IMR-90 (cell line): Measurements from ENCODE around the gene EPC1. TPM values are rescaled to one million over a fixed set of nuclear protein-coding genes. Genes with fewer than 3 reads are reported as not detected.

Source experiments
- ATAC-seq: fragments of 200-7000 bp; cut with Tn5 transposase; 2 replicates; pipeline ENCODE4 v1.9.1; 2020; ENCODE audit warnings: low read depth, mild to moderate bottlenecking, moderate library complexity
- BruUV-seq: library from RNA; stranded (reverse); fragments of 400-500 nt; replicated peaks from 2 replicates; lab custom pipeline; 2021; lab: Mats Ljungman, UMichigan
- CTCF ChIA-PET: fragments of 300-600 bp; formaldehyde crosslinking; extraction: SDS; loops from one replicate; lab custom pipeline; 2021; ENCODE audit warnings: antibody characterized with exemption; lab: Yijun Ruan, JAX
- POLR2A ChIA-PET: fragments of 300-600 bp; sonication (Branson Sonifier 250); formaldehyde crosslinking; loops from one replicate; lab custom pipeline; 2022; ENCODE audit warnings: antibody characterized with exemption; ENCODE audit not compliant: unreplicated experiment; lab: Charles Lee
- DNase-seq: peaks from one replicate; pipeline ENCODE4 v3.0.0; 2013
- H2AFZ ChIP-seq: replicated peaks from 2 replicates; pipeline ENCODE3; 2013; ENCODE audit warnings: low read length, mild to moderate bottlenecking; ENCODE audit not compliant: poor library complexity
- H2AK5ac ChIP-seq: 2 replicates; pipeline ENCODE4 v1.6.1; 2013; ENCODE audit warnings: low read depth, low read length, inconsistent platforms
- H2AK9ac ChIP-seq: replicated peaks from 2 replicates; pipeline ENCODE3; 2013; ENCODE audit warnings: mild to moderate bottlenecking, low read depth, low read length, moderate library complexity; ENCODE audit not compliant: poor library complexity
- H2BK120ac ChIP-seq: 2 replicates; pipeline ENCODE4 v1.6.1; 2013; ENCODE audit warnings: low read depth, low read length, inconsistent platforms
- H2BK15ac ChIP-seq: 3 replicates; pipeline ENCODE4 v1.6.1; 2013; ENCODE audit warnings: low read depth, low read length, inconsistent platforms
- H2BK20ac ChIP-seq: 2 replicates; pipeline ENCODE4 v1.6.1; 2013; ENCODE audit warnings: low read depth, mild to moderate bottlenecking, inconsistent platforms, low read length, moderate library complexity
- H2BK5ac ChIP-seq: 2 replicates; pipeline ENCODE4 v1.6.1; 2013; ENCODE audit warnings: mild to moderate bottlenecking, low read depth, low read length, inconsistent platforms; ENCODE audit not compliant: poor library complexity, severe bottlenecking
- H3K14ac ChIP-seq: replicated peaks from 2 replicates; pipeline ENCODE4 v1.6.1; 2013; ENCODE audit warnings: low read depth, low read length, inconsistent platforms
- H3K18ac ChIP-seq: 2 replicates; pipeline ENCODE4 v1.6.1; 2013; ENCODE audit warnings: low read depth, low read length, control low read depth
- H3K23ac ChIP-seq: 2 replicates; pipeline ENCODE4 v1.6.1; 2013; ENCODE audit warnings: low read depth, low read length, inconsistent platforms
- H3K27ac ChIP-seq: 2 replicates; pipeline ENCODE4 v1.5.1; 2013; ENCODE audit warnings: mild to moderate bottlenecking, control low read depth, low read length; ENCODE audit not compliant: insufficient read depth
- H3K27me3 ChIP-seq: 2 replicates; pipeline ENCODE4 v1.6.1; 2013; ENCODE audit warnings: low read length; ENCODE audit not compliant: control insufficient read depth, insufficient read depth
- H3K36me3 ChIP-seq: 2 replicates; pipeline ENCODE4 v1.6.1; 2013; ENCODE audit warnings: low read length, mixed read lengths; ENCODE audit not compliant: control insufficient read depth, insufficient read depth
- H3K4ac ChIP-seq: 2 replicates; pipeline ENCODE4 v1.6.1; 2013; ENCODE audit warnings: low read depth, low read length, inconsistent platforms
- H3K4me1 ChIP-seq: 2 replicates; pipeline ENCODE4 v1.6.1; 2013; ENCODE audit warnings: low read length, mixed read lengths; ENCODE audit not compliant: control insufficient read depth, insufficient read depth
- H3K4me2 ChIP-seq: 2 replicates; pipeline ENCODE4 v1.6.1; 2013; ENCODE audit warnings: low read depth, mild to moderate bottlenecking, control low read depth, low read length, moderate library complexity
- H3K4me3 ChIP-seq: 2 replicates; pipeline ENCODE4 v1.5.1; 2013; ENCODE audit warnings: low read depth, mild to moderate bottlenecking, control low read depth, low read length, moderate library complexity; ENCODE audit not compliant: insufficient read depth
- H3K56ac ChIP-seq: 2 replicates; pipeline ENCODE4 v1.6.1; 2013; ENCODE audit warnings: low read length, inconsistent platforms; ENCODE audit not compliant: insufficient read depth; ENCODE audit errors: extremely low read depth
- H3K79me1 ChIP-seq, 2 experiments: 2 replicates each; pipeline ENCODE4 v1.6.1; 2013; ENCODE audit warnings: low read length in 2 of 2, inconsistent platforms in 1 of 2, low read depth in 1 of 2
- H3K9ac ChIP-seq: 2 replicates; pipeline ENCODE4 v1.6.1; 2013; ENCODE audit warnings: low read depth, low read length, control low read depth
- H3K9me1 ChIP-seq: 2 replicates; pipeline ENCODE4 v1.6.1; 2013; ENCODE audit warnings: low read length, inconsistent platforms; ENCODE audit not compliant: insufficient read depth
- H3K9me3 ChIP-seq: 2 replicates; pipeline ENCODE4 v1.6.1; 2013; ENCODE audit warnings: low read length; ENCODE audit not compliant: control insufficient read depth, insufficient read depth
- H4K20me1 ChIP-seq: 2 replicates; pipeline ENCODE4 v1.6.1; 2013; ENCODE audit warnings: low read length, inconsistent platforms; ENCODE audit not compliant: insufficient read depth
- H4K5ac ChIP-seq: 2 replicates; pipeline ENCODE4 v1.6.1; 2013; ENCODE audit warnings: mild to moderate bottlenecking, low read depth, low read length, control low read depth
- H4K8ac ChIP-seq, 2 experiments: 2 replicates each; pipeline ENCODE4 v1.6.1; 2013; ENCODE audit warnings: low read depth in 2 of 2, low read length in 2 of 2, control low read depth in 1 of 2, inconsistent platforms in 1 of 2
- H4K91ac ChIP-seq: 2 replicates; pipeline ENCODE4 v1.6.1; 2013; ENCODE audit warnings: low read depth, low read length, inconsistent platforms; ENCODE audit not compliant: insufficient read depth
- BHLHE40 ChIP-seq: fragments of 150-350 bp; IDR thresholded peaks from 2 replicates; pipeline ENCODE4 v1.6.1; 2016; ENCODE audit warnings: mild to moderate bottlenecking, low read depth, low read length
- CEBPB ChIP-seq: IDR thresholded peaks from 2 replicates; pipeline ENCODE4 v1.6.1; 2012; ENCODE audit warnings: low read depth, low read length, improper control_type of control experiment
- CHD1 ChIP-seq: IDR thresholded peaks from 2 replicates; pipeline ENCODE4 v1.6.1; 2012; ENCODE audit warnings: low read depth, low read length, improper control_type of control experiment
- FOS ChIP-seq: fragments of 150-350 bp; IDR thresholded peaks from 2 replicates; pipeline ENCODE4 v1.6.1; 2016; ENCODE audit warnings: low read depth, low read length
- MAFK ChIP-seq: IDR thresholded peaks from 2 replicates; pipeline ENCODE4 v1.6.1; 2012; ENCODE audit warnings: low read depth, low read length, improper control_type of control experiment
- MAZ ChIP-seq: IDR thresholded peaks from 2 replicates; pipeline ENCODE4 v1.6.1; 2012; ENCODE audit warnings: low read depth, mild to moderate bottlenecking, low read length, improper control_type of control experiment, moderate library complexity, borderline replicate concordance
- MXI1 ChIP-seq: IDR thresholded peaks from 2 replicates; pipeline ENCODE4 v1.6.1; 2012; ENCODE audit warnings: low read depth, mild to moderate bottlenecking, low read length, moderate library complexity, borderline replicate concordance
- POLR2A ChIP-seq: IDR thresholded peaks from 2 replicates; pipeline ENCODE4 v1.6.1; 2012; ENCODE audit warnings: mild to moderate bottlenecking, low read depth, low read length
- RAD21 ChIP-seq: IDR thresholded peaks from 2 replicates; pipeline ENCODE4 v1.6.1; 2012; ENCODE audit warnings: low read length, improper control_type of control experiment
- SMC3 ChIP-seq: fragments of 150-350 bp; IDR thresholded peaks from 2 replicates; pipeline ENCODE4 v1.6.1; 2016; ENCODE audit warnings: low read depth, mild to moderate bottlenecking, antibody characterized with exemption, low read length, moderate library complexity
- WGBS, 2 experiments: methylation state at CpG; one replicate each; pipeline versions ENCODE4 v1.1.5 to v1.1.7; 2013; ENCODE audit warnings: missing lambda C conversion rate in 2 of 2; ENCODE audit not compliant: insufficient read length in 1 of 2; ENCODE audit errors: extremely low coverage in 2 of 2; 5-methylcytosine and 5-hydroxymethylcytosine counted together
- dilution Hi-C: fragments of 300-500 bp; cut with HindIII; formaldehyde crosslinking; loops from one replicate; pipeline ENCODE4 v1.14.3; 2018; ENCODE audit warnings: low sequenced_read_pairs; ENCODE audit not compliant: unreplicated experiment
- in situ Hi-C: fragments of 300-500 bp; cut with MboI; formaldehyde crosslinking; loops from 3 replicates; pipeline ENCODE4 v1.14.3; 2019; ENCODE audit warnings: low sequenced_read_pairs, inconsistent platforms, mixed read lengths
- intact Hi-C: fragments of 100-400 bp; cut with micrococcal nuclease; formaldehyde crosslinking; loops from 2 replicates; pipeline ENCODE4 v1.10.0; 2022
- polyA plus RNA-seq, 3 experiments: library from polyadenylated mRNA; depleted of rRNA; stranded (reverse); fragments of >200 nt; gene quantifications; 2 replicates each; pipeline ENCODE4 v1.2.3, GENCODE V29; 2012; ENCODE audit warnings: low replicate concordance in 1 of 3
- total RNA-seq: library from RNA; depleted of rRNA; stranded (reverse); fragments of >200 nt; gene quantifications from 2 replicates; pipeline ENCODE4 v1.2.3, GENCODE V29; 2012
- TF ChIP-seq, protein P1 (sequence below): fragments of 150-350 bp; IDR thresholded peaks from 2 replicates; pipeline ENCODE4 v1.6.1; 2017; ENCODE audit warnings: mild to moderate bottlenecking, antibody characterized with exemption, low read length, low read depth
- TF ChIP-seq, protein P2 (sequence below): fragments of 150-350 bp; IDR thresholded peaks from 2 replicates; pipeline ENCODE4 v1.6.1; 2016; ENCODE audit warnings: low read depth, mild to moderate bottlenecking, low read length, moderate library complexity, borderline replicate concordance

The EPC1 gene
- total and polyA plus RNA-seq, 2 of the 4 experiments (the other 2 are of a cell fraction): 21.9 to 23.5 TPM

DNA sequence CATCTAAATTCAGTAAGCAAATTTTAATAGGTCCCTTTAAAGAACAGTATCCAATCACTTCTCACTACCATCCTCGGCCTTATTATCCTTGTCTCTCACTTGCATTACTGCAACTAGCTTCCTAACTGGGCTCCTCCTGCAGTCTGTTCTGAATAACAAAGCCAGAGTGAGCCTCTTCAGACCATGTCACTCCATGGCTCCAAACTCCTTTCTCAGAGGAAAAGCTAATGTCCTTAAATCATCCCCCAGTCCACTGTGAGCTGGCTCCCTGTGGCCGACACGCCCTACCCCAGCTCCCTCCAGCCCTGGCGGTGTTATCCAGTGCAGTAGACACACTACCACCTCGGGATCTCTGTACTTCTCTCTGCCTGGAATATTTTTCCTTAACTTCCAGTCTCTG is 80.0 kb downstream of the EPC1 start (continued):
- no peak for TF ChIP-seq MXI1
- TF ChIP-seq CEBPB: no peak

DNA sequence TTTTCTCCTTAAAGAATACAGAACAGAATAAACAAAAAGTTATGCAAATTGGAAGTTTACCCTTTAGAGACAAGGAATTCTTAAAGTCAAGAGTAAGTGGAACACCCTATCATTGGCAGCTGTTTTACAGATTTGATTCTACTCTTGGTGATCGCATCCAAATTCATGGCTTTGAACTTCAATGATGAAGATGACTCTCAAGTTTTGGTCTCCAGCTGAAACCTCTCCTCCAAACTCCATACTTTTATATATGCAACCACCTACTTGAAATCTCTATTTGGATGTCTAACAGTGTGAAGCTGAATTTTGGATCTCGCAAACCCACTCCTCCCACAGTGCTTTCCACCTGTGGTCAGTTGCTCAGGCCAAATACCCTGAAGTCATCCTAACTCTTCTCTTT is 80.4 kb downstream of the EPC1 start:
- H2BK20ac ChIP-seq: no peak overlapping the region
- H2AK5ac ChIP-seq: no peak overlapping the region
- H2AFZ ChIP-seq: no peak overlapping the region
- H3K4ac ChIP-seq: no peak overlapping the region
- WGBS, 2 experiments: 100% methylated on average over 1 of the region's 2 CpGs; no CpG with 5 or more reads in 1 of the 2 experiments
- H4K20me1 ChIP-seq: peaks cover 2% of the 10 kb centered on the region; the same call in 1 of the 2 replicates
- H3K27me3 ChIP-seq: no peaks in the 10 kb centered on the region
- peaks cover 2 to 5% of the 10 kb centered on the region in 2 experiments; a peak in 3 of 4 replicates for H3K79me1 ChIP-seq
- H2BK15ac ChIP-seq: no peak overlapping the region
- no peak overlapping the region for H3K18ac ChIP-seq
- no peak overlapping the region for H2BK5ac ChIP-seq
- H4K8ac ChIP-seq: no peak overlapping the region
- ChIA-PET CTCF (interaction anchor here (0.5 kb wide), 1 partner anchor 11 kb away, joined by 4 read pairs; no protein-coding TSS in a partner anchor), POLR2A (no interaction called here)
- no peak overlapping the region for H3K9ac ChIP-seq
- no peak overlapping the region for H2BK120ac ChIP-seq
- H3K23ac ChIP-seq: no peak overlapping the region
- ATAC-seq (no peak), DNase-seq (no peak)
- peaks cover 2% of the 10 kb centered on the region; the same call in 1 of the 2 replicates for H3K4me1 ChIP-seq
- H3K9me3 ChIP-seq: no peaks in the 10 kb centered on the region
- peaks cover 27% of the 10 kb centered on the region for H3K36me3 ChIP-seq
- intact Hi-C loops: no loop called here
- no peak overlapping the region for H4K91ac ChIP-seq
- no peak overlapping the region for H4K5ac ChIP-seq
- in situ Hi-C loops: no loop called here
- TF ChIP-seq SMC3 (no peak), POLR2A (no peak), FOS (no peak), MAZ (no peak), MAFK (no peak), MXI1 (no peak), RAD21 (no peak), BHLHE40 (no peak), CHD1 (no peak)
- TF ChIP-seq, protein P1, sequence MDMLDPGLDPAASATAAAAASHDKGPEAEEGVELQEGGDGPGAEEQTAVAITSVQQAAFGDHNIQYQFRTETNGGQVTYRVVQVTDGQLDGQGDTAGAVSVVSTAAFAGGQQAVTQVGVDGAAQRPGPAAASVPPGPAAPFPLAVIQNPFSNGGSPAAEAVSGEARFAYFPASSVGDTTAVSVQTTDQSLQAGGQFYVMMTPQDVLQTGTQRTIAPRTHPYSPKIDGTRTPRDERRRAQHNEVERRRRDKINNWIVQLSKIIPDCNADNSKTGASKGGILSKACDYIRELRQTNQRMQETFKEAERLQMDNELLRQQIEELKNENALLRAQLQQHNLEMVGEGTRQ: no peak
- TF ChIP-seq, protein P2, sequence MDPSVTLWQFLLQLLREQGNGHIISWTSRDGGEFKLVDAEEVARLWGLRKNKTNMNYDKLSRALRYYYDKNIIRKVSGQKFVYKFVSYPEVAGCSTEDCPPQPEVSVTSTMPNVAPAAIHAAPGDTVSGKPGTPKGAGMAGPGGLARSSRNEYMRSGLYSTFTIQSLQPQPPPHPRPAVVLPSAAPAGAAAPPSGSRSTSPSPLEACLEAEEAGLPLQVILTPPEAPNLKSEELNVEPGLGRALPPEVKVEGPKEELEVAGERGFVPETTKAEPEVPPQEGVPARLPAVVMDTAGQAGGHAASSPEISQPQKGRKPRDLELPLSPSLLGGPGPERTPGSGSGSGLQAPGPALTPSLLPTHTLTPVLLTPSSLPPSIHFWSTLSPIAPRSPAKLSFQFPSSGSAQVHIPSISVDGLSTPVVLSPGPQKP: no peak
- no TSS peak for BruUV-seq
- H2AK9ac ChIP-seq: no peak overlapping the region
- dilution Hi-C loops: no loop called here
- no peak overlapping the region for H3K27ac ChIP-seq
- no peak overlapping the region for H3K56ac ChIP-seq
- no peak overlapping the region for H3K4me3 ChIP-seq
- H3K9me1 ChIP-seq: peaks cover 3% of the 10 kb centered on the region; the same call in 1 of the 2 replicates
- H3K4me2 ChIP-seq: no peak overlapping the region
- H3K14ac ChIP-seq: no peak overlapping the region
